GM21528 (cell line): ENCODE data around the gene CDK19.
A peak's percentile ranks its signal among the peaks of the same experiment; 100 is the strongest.
"Not testable (repeated sequence)": the region's sequence is repeated elsewhere in the genome, so short reads cannot be mapped to it uniquely, and the experiment has no call there.

Experiments used
- ATAC-seq: cut with Tn5 transposase; IDR thresholded peaks from one replicate; pipeline ENCODE4 v1.9.1; 2021; ENCODE audit warnings: mild to moderate bottlenecking, moderate library complexity; ENCODE audit not compliant: unreplicated experiment, low FRiP score

Gene CDK19

DNA sequence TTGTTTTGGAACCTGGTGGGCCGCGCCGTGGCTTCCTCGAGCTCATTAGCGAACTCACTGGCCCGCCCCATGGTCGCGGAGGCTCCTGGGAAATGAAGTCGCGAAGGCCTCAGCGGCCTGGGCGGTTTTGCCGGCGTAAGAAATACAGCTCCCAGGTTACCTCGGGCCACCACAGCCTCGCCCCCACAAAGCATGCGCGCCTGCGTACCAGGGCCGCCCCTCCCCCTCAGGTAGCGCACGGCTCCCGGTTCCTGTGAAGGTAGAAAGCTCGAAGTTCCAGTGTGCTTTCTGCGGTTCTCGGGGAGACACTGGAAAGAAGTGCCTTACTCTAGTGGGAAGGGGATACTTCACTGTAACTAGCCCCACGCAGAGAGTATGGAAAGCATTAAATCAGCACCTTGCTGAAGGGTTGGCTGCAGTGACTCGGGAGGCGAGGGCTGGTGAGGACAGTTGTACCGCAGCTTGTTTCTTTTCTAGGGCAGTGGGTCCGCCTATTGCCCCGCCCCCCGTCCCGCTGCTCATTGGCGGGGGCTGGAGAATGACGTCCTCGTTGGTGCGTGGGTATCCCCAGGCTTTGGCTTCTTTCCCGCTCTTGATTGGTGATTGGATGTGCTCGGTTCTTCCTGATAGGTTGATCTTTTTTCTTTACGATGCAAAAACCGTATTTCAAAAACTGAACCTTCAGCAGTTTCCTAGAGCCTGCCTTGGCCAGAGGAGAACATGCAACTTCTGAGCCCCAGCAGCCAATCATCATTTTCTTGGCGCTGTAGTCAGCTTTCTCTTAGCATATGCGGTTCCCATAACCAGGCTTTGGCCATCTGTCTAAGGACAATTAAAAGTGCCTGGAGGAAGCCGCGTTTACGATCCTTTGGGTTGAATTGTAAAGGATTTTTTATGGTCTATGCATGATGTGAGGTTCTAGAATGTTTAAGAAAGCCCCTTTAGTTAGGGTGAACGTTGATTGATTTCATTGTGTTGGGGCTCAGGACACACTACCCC, at the start of gene CDK19:
Gene CDK19, minus strand, starts transcription at position 59 of the 999 bp plus-strand sequence. CDS start 333 bp downstream, outside the sequence.
- ATAC-seq: peak; percentile 77

DNA sequence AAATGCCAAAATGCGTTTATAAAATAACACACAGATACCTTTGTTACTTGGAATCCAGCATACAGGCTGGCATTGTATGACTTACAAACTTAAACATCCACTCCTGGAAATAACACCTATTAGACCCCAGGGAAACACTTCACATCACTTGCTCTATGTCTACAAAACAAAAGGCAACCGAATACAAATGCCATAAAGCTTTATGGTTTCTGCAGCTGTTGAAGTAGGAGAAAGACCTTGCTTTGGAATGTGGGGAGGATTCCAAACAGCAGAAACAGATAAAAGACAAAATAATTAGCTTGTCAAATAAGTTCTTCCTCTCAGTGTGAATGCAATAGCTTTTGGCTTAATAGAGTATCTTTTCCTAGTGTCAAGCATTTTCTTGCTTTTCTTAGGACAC, 49.6 kb upstream of the CDK19 start:
- ATAC-seq: no peak

DNA sequence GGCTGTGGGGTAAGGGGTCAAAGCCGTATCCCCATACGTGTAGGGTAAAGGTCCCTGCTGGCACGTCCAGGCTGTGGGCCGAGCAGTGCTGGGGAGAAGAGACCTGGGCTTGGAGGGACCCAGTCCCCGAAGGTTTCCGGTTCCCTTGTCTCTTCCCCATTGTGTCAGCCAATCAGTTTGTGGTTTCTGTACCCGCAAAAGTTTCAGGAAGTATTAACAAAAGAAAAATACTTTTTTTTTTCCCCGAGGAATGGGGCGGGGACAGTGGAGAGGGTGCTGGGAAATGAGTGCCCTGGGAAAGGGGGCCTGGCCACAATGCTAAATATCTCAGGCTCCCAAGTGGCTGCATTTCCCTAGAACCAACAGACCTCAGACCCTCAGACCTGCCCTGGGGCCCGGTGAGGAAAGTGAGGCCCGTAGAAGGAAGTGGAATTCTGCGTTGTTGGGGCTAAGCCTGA, 44.1 kb upstream of the CDK19 start:
- no peak for ATAC-seq

DNA sequence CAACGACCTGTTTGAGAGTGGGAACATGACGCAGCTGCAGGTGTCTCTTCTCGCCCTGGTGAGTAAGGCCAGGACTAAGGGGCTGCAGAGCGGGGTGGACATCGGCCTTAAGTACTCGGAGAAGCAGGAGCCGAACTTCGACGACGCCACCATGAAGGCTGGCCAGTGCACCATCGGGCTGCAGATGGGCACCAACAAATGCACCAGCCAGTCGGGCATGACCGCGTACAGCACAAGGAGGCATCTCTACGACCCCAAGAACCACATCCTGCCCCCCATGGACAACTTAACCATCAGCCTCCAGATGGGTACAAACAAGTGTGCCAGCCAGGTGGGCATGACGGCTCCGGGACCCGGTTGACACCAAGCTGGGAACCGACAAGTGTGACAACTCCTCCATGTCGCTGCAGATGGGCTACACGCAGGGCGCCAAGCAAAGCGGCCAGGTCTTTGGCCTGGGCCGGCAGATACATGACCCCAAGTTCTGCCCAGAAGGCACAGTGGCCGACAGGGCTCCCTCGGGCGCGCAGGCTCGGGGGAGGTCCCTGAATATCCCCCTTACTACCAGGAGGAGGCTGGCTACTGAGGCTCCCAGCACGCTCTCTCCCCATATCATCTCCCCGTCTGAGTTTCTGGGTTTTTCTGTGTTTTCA, 43.4 kb upstream of the CDK19 start:
- ATAC-seq: no peak

DNA sequence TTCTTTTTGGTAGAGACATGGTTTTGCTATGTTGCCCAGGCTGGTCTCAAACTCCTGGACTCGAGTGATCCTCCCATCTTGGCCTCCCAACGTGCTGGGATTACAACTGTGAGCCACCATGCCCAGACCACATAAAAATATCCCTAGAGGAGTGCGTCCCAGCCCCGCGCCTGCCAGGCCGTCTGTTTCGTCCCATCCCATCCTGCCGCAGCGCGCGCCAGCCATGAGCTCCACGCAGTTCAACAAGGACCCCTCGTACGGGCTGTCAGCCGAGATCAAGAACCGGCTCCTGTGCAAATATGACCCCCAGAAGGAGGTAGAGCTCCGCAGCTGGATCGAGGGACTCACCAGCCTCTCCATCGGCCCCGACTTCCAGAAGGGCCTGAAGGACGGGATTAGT, 42.7 kb upstream of the CDK19 start:
- no peak for ATAC-seq

DNA sequence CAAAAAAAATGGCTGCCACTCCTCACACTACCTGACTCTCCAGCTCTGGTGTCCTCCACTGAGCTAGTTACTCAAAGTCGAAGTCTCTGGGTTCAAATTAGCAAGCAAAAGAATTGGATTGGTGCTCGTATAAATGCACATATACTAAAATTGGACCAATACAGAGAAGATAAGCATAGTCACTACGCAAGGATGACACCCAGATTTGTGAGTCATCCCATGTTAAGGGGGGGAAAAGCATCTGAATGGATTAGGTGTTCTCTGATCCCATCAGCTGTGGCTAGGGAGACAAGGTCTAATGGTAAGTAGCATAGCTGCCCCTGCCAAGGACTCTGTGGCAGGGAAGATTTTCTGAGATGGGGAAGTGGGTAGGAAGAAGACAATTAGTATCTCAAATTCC, 41.0 kb upstream of the CDK19 start:
- no peak for ATAC-seq

DNA sequence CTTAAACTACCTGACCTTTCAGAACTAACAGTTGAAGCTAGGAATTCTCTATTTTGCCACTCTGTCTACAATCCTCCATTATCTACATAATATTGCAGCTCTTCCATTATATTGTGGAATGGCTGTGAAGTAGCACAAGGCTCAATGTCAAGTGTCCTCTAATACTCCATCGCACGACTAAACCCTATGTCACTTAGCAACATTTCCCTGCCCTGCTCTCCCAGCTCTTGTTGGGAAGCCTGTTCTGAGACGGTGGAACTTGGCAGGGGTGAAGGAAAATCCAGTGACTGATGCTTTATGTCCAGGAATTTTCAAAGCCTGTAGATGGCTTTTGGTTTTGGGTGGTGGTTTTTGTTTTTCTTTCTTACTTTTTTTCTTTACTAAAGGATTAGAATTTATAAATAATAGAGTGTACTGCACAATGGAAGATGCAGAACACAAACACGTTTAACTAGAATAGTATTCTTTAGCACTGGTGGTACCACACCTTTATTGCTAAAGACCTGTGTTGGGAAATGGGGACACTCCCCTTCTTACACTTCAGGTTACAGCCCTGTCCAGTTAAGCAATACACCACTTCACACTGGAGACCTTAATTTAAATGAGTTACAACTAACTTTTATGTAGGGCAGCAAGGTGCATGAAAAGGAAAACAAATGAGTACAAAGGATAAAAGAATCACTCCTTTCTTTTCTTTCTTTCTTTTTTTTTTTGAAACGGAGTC, 38.6 kb upstream of the CDK19 start:
- no peak for ATAC-seq

DNA sequence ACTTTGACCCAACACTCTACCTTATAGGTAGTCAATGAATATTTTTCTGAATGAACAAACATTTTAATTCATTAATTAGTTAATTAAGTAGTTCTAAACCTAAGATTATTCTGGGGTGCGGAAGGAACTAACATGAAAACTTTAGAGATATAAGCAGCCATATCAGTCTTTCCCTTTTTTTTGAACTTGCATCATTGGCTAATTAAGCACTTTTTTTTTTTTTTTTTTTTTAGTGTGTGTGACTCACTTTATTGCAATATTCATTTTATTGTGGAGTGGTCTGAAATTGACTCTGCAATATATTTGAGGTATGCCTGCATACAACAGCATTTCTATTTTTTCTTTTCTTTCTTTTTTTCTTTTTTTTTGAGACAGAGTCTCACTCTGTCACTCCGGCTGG, 37.5 kb upstream of the CDK19 start:
- ATAC-seq: no peak

DNA sequence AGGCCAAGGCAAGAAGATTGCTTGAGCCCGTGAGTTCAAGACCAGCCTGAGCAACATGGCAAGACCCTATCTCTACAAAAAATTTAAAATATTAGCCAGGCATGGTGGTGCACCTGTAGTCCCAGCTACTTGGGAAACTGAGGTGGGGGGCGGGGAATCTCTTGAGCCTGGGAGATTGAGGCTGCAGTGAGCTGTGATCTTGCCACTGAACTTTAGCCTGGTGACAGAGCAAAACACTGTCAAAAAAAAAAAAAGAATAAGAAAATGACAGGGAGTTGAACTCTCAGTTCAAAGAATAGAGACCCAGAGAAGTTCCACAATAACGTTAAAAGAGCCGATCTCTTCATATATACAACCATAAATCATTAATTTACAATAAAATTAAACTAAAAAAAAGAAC, 34.5 kb upstream of the CDK19 start:
- no peak for ATAC-seq

DNA sequence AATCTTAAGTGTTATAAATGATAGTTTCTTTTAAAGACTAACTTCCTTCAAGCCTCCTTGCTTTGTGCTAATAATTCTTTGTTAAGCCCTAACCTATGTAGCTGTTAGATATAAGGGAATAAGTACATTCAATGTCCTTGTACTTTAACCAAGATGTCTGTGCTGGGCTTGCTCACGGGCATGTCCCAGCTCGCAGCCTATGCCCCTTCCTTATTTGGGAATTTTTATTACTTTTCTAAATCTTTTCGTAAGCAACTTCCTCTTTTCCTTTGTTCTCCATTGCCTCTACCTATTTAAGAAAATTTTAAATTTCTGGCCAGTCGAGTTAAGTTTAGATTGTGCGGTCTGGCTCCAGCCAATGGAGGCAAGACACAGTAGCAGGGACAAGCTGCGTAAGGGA, 26.0 kb upstream of the CDK19 start:
- no peak for ATAC-seq

DNA sequence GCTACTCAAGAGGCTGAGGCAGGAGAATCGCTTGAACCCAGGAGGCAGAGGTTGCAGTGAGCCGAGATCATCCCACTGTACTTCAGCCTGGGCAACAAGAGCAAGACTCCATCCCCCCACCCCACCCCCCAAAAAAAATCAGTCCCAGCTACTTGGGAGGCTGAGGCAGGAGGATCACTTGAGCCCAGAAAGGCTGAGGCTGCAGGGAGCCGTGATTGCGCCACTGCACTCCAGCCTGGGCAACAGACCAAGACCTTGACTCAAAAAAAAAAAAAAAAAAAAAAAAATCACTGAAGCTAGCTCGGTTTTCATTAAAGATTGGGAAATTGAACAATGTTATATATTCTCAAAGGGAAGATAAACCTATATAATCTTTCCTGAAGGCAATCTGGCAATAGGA, 20.5 kb upstream of the CDK19 start:
- not testable (repeated sequence) for ATAC-seq

DNA sequence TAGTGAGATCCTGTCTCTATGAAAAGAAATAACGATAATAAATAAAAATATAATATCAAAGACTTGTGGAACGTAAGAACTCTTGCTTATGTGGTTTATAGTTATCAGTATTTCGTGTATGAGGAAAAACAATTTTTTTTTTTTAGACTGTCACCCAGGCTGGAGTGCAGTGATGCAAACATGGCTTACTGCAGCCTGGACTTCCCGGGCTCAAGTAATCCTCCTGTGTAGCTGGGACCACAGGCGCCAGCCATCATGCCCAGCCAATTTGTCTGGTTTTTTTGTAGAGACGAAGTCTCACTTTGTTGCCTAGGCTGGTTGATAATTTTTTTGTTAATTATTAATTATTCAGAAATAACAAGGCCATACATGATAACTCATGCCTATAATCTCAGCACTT, 18.6 kb upstream of the CDK19 start:
- no peak for ATAC-seq

DNA sequence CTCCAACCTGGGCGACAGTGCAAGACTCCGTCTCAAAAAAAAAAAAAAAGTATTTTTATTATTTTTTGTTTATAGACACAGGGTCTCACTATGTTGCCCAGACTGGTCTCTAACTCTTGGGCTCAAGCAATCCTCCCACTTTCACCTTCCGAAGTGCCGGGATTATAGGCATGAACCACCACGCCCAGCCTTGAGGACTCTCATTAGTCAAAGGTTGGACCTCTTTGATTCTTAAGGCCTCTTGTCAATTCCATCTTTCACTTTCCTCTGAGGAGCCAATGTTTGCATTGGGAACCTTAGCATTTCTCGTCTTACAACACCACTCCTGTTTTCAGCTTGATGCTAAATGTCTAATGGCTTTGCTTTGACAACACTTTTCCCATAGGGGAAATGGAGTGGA, 16.1 kb upstream of the CDK19 start:
- no peak for ATAC-seq

DNA sequence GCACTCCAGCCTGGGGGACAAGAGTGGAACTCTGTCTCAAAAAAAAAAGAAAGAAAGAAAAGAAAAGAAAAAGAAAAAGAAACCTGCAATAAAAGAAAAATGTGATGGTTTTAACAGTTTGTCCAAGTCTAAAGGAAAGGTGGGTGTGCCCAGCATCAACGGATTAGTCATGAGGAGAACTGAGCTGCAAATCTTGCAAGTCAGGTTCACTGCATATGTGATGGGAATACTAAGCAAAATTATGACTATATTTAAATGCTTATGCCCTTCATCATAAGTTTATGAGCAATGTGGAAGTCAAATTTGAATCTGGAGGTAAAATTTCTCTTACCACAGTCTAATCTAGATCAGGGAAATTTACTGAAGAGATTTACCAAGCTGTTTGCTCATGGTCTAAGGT, 13.1 kb upstream of the CDK19 start:
- ATAC-seq: no peak

DNA sequence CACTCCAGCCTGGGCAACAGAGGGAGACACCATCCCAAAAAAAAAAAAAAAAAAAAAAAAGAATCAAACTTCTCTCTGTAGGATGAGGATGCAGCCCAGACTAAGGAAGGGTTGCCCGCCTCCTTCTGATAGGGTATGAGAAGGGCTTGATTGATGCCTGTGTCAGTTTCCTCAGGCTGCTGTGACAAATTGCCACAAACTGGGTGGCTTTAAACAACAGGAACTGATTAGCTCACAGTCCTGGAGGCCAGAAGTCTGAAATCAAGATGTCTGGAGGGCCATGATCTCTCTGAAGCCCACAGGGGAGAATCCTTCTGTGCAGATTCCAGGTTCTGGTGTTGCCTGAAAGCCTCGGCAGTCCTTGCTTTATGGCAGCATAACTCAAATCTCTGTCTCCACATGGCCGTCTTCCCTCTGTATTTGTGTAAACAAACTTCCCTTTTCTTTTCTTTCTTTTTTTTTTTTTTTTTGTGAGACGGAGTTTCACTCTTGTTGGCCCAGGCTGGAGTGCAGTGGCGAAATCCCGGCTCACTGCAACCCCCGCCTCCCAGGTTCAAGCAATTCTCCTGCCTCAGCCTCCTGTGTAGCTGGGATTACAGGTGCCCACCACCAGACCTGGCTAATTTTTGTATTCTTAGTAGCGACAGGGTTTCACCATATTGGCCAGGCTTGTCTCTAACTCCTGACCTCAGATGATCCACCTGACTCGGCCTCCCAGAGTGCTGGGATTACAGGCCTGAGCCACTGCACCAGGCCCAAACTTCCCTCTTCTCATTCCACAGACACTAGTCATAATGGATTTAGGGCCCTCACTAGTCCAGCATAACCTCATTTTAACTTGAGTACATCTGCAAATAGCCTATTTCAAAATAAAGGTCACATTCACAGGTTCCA, 11.2 kb upstream of the CDK19 start:
- ATAC-seq: no peak

DNA sequence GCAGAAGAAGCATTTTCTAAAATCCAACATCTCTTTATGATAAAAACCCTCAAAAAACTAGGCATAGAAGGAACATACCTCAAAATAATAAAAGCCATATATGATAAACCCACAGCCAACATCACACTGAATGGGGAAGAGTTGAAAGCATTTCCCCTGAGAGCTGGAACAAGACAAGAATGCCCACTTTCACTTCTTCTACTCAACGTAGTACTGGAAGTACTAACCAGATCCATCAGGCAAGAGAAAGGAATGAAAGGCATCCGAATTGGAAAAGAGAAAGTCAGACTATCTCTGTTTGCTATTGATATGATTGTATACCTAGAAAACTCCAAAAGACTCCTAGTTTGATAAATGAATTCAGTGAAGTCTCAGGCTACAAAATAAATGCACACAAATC, 7.9 kb upstream of the CDK19 start:
- no peak for ATAC-seq

DNA sequence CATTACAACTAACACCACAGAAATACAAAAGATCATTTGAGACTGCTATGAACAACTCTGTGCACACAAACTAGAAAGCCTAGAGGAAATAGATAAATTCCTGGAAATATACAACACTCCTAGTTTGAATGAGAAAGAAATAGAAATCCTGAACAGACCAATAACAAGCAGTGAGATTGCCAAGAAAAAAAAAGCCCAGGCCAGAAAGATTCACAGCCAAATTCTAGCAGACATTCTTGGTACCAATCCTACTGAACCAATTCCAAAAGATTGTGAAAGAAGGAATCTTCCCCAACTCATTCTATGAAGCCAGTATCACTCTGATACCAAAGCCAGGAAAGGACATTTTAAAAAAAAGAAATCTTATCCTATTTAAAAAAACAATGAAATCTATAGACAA, 7.0 kb upstream of the CDK19 start:
- ATAC-seq: no peak

DNA sequence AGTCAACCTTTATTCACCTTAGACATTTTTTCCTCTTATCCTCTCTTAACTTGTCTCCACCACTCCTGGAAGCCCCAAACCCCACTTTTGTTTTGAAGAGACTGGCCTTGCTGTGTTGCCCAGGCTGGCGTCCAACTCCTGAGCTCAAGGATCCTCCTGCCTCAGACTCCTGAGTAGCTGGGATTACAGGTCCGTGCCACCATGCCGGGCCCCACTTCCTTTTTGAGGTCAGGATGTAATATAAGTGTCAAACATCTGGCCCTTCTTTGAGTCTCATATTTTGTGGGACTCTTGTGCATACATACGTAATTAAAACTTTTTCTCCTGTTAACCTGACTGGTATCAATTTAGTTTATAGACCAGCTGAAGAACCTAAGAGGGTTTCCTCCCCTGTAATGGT, 1.4 kb upstream of the CDK19 start:
- no peak for ATAC-seq

DNA sequence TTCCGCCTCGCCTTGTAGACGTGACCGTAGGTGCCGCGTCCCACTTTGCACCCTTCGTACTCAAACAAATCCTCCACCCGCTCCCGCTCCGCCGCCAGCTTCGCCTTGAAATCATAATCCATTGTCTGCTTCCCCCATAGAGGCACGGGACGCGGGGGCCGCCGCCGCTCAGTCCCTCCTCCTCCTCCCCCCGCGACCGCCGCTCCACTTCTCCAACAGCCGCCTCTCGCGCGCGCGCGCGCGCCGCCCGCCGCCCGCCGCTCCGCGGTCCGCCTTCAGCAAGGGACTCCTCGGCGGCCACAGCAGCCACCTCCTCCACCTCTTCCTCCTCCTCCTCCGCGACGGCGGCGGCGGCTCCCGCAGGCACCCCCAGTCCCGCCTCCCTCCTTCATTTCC, 256 bp downstream of the CDK19 start:
- no peak for ATAC-seq
